Measurements from ENCODE around the gene ATP6V0E1. TPM values are rescaled to one million over a fixed set of nuclear protein-coding genes. Genes with fewer than 3 reads are reported as not detected.
A peak's percentile ranks its signal among the peaks of the same experiment; 100 is the strongest.
"Not testable (repeated sequence)": the region's sequence is repeated elsewhere in the genome, so short reads cannot be mapped to it uniquely, and the experiment has no call there.

The ATP6V0E1 gene
- total RNA-seq, 1 experiment from 2014 or later, result 419 TPM

- no peak for DNase-seq (ENCODE audit: low spot score)
Measured at GRCh38 chr5:173035904-173036707, 52.5 kb downstream of the ATP6V0E1 start.

- no peak for DNase-seq (ENCODE audit: low spot score)
Measured at GRCh38 chr5:173039188-173039587, 55.6 kb downstream of the ATP6V0E1 start.

DNA sequence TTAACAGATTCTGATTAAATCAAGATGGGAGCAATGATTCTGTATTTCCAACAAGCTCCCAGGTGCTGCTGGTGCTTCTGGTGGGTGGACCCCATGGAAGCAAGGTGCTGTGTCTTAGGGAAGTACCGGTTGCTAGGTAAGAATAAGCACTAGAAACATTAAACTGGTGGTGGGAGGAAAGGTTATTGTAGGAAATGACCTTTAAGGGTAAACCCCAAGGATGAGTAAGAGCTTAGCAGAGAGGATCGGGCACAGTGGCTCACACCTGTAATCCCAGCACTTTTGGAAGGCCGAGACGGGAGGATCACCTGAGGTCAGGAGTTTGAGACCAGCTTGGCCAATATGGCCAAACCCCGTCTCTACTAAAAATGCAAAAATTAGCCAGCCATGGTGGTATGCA lies 56.4 kb downstream of the ATP6V0E1 start:
- DNase-seq (ENCODE audit: low spot score), result no peak

DNA sequence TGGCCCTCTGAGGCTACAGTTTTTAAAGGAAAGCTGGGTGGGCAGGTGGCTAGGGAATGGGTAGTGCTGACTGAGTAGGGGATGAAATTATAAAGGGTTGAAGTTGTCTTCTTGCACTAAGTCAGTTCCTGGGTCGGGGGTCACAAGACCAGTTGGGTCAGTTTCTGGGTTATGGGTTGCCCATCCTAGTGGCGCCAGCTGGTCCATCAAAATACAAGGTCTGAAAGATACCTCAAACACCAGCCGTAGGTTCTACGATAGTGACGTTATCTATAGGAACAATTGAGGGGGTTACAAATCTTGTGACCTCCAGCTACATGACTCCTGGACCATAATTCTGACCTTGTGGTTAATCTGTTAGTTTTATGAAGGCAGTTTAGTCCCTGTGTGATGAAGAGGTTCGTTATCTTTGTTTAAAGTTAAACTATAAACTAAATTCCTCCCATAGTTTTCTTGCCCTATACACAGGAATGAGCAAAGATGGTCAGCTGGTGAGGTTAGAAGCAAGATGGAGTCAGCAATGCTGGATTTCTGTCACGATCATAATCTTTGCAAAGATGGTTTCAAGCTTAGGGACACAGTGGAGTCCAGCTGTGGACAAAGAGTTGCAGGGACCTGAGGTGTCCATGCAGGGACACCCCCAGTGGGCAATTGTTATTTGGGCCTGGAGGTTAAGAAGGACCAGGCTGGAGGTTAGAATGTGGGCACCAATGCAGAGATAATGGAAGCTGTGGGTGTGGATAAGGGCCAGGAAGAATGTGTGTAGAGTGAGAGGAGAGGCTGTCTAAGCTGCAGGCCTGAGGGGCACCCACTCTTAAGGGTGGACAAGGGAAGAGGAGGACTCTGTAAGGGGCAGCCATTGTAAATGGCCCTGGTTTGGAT lies 58.6 kb downstream of the ATP6V0E1 start:
- peak; percentile 42 for DNase-seq (ENCODE audit: low spot score)

DNA sequence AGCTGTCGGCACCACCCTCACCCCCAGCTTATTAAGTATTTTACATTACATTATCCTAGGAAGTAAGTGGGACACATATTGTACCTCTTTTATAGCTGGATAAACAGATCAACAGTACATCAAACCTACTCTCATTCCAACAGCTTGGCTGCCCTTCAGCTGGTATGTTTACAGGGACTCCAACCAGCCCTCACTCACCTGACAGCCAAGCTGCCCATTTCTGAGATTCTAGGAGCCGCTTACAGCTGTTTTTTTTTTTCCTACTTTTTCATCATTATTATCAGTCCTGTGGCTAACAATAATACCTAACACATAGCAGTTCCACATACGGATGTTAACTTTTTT lies 59.2 kb downstream of the ATP6V0E1 start:
- no peak for DNase-seq (ENCODE audit: low spot score)

- DNase-seq (ENCODE audit: low spot score), result no peak
Measured at GRCh38 chr5:173045474-173045873, 61.9 kb downstream of the ATP6V0E1 start.

DNA sequence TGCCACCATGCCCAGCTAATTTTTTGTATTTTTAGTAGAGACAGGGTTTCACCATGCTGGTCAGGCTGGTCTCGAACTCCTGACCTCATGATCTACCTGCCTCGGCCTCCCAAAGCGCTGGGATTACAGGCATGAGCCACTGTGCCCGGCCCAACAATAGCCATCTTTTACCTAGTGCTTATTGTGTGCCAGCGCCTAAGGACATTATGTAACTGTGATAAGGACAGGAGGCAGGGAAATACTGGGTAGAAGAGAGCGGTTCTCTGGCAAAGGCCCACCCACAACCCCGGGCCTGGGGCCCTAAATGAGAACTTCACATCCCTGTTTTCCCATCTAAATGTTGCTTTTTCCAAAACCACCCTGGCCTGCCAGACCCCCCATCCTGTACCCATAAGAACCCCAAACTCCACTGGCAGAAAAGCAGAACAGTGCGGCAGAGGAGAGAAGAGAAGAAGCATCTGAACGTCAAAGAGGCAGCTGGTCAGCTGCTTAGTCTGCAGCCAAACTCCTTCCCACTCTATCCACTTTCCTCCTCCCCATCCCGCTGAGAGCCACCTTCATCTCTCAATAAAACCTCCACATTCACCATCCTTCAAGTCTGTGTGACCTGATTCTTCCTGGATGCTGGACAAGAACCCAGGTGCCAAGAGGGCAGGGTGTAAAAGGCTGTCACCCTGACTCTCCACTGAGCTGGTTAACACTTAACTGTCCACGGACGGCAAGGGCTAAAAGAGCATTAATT lies 63.7 kb downstream of the ATP6V0E1 start:
- DNase-seq (ENCODE audit: low spot score), result not testable (repeated sequence)

DNA sequence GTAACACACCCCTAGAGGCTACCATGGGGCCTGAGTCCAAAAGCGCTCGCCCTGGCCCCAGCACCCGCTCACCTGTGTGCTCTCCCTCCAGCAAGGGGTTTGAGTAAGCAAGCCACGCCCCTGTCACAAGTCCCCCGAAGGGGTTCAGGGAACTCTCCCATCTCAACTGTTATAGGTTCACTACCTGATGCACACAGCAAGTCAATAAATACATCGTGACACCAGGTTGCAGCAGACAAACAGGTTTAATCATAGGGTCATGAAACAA lies 64.2 kb downstream of the ATP6V0E1 start:
- DNase-seq (ENCODE audit: low spot score), result no peak

- no peak for DNase-seq (ENCODE audit: low spot score)
Measured at GRCh38 chr5:173050791-173051190, 67.2 kb downstream of the ATP6V0E1 start.

DNA sequence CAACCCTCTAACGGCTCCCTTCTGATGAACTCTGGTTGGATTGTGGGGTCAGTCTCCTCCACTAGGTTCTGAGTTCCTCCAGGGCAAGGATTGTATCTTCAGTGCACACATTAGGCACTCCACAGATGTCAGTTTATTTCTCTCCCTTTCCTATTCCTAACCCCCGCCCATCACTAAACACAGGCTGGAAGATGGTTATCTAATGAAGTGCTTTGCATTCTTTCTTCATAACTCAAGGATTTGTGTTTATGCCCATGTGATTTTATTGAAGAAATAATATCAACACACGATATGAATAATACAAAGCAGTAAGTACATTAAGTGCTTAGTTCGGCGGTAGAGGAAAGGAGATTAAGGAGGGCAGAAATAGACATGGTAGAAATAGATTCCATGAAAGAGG lies 68.2 kb downstream of the ATP6V0E1 start:
- DNase-seq (ENCODE audit: low spot score), result no peak

DNA sequence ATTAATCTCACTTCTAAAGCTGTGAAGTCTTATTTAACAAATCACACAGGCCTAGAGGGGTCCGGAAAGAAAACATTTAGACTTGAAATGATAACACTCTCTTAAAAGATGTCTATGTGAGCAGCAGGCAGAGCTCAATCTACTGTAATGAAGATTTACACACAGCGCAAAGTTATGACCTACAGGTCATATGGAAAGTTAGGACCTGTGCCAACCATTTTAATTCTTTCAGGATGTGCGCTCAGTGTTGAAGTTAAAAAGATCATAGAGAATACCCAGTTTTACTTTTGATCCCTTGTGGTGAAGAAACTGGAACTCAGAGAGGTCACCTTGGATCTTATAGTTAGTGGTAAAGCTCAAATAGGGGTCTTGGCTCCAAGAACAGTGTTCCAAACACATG lies 69.5 kb downstream of the ATP6V0E1 start:
- DNase-seq (ENCODE audit: low spot score), result no peak

- DNase-seq (ENCODE audit: low spot score), result no peak
Measured at GRCh38 chr5:173055042-173055721, 71.6 kb downstream of the ATP6V0E1 start.

- DNase-seq (ENCODE audit: low spot score), result peak; percentile 7
Measured at GRCh38 chr5:173055722-173055982, 72.1 kb downstream of the ATP6V0E1 start.

GRCh38 chr5:173055983-173056782 lies 72.6 kb downstream of the ATP6V0E1 start, which contains the start of gene CREBRF:
CREBRF (plus strand) TSS chr5:173056352; CDS start chr5:173080776, 24,424 bp downstream.
- DNase-seq (ENCODE audit: low spot score), result peak; percentile 90

- no peak for DNase-seq (ENCODE audit: low spot score)
Measured at GRCh38 chr5:173056783-173057061, 73.2 kb downstream of the ATP6V0E1 start.

- peak; percentile 98 for DNase-seq (ENCODE audit: low spot score)
Measured at GRCh38 chr5:173057062-173057924, 73.7 kb downstream of the ATP6V0E1 start.

DNA sequence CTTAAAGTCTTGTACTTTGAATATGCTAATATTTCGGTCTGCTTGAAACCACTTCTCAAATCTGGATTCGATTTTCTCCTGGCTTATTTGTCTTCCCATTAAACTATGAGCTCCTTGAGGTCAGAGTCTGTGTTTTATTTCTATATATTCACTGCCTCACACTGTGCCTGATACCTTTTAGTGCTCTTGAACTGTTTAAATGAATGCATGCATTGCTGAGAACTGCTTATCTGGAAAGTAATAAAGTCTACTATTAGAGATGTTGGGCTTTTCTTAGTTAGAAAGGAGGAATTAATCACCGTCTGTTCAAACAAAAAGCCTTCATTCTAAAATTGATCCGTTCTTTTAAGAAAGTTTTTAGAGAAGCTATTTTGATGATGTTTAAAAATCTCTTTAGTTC lies 78.6 kb downstream of the ATP6V0E1 start:
- DNase-seq (ENCODE audit: low spot score), result no peak

- no peak for DNase-seq (ENCODE audit: low spot score)
Measured at GRCh38 chr5:173065155-173065554, 81.6 kb downstream of the ATP6V0E1 start.

GRCh38 chr5:173069671-173070070 lies 86.1 kb downstream of the ATP6V0E1 start:
- no peak for DNase-seq (ENCODE audit: low spot score)

- DNase-seq (ENCODE audit: low spot score), result no peak
Measured at GRCh38 chr5:173075137-173075843, 91.7 kb downstream of the ATP6V0E1 start.

Measured in A172 (cell line).